ENCODE results near the gene NTM.

DNA sequence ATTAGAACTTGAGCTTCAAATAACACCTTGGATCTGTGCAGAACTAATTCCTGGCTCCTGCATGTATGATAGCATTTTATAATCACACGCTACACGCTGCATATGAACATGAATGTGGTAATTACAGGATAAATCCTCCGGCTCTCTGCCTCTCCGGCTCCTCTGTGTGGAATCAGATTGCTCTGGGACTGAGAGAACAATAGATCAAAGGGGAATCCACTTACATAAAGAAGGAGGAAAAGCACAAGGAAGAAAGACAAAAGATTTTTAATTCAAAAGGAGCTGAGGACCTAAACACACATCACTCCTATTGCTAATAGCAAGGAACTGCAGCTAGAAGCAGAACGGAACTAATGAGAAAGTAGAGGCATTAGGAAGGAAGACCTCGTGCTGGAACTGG is 240.9 kb downstream of the NTM start:
- TF ChIP-seq, protein P1, sequence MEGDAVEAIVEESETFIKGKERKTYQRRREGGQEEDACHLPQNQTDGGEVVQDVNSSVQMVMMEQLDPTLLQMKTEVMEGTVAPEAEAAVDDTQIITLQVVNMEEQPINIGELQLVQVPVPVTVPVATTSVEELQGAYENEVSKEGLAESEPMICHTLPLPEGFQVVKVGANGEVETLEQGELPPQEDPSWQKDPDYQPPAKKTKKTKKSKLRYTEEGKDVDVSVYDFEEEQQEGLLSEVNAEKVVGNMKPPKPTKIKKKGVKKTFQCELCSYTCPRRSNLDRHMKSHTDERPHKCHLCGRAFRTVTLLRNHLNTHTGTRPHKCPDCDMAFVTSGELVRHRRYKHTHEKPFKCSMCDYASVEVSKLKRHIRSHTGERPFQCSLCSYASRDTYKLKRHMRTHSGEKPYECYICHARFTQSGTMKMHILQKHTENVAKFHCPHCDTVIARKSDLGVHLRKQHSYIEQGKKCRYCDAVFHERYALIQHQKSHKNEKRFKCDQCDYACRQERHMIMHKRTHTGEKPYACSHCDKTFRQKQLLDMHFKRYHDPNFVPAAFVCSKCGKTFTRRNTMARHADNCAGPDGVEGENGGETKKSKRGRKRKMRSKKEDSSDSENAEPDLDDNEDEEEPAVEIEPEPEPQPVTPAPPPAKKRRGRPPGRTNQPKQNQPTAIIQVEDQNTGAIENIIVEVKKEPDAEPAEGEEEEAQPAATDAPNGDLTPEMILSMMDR (IDR thresholded peaks at IDR 0.05): no peak
- no peak for TF ChIP-seq POLR2A (IDR thresholded peaks at IDR 0.05)

Data from esophagus squamous epithelium (tissue), 4 donors.